Naive thymus-derived CD8-positive, alpha-beta T cell (primary cell): ENCODE results near the gene KIAA0232. TPM values are rescaled to one million over a fixed set of nuclear protein-coding genes. Genes with fewer than 3 reads are reported as not detected.
A peak's percentile ranks its signal among the peaks of the same experiment; 100 is the strongest.

Experiments
- ATAC-seq, 2 donors: fragments of 150-1000 bp; cut with Tn5 transposase in 1 of 2; sonication (Bioruptor Pico), chemical (Tn5 transposase) in 1 of 2; 1 replicate in 1 of 2; 2 replicates in 1 of 2; pipeline ENCODE4 v1.10.0; 2021; ENCODE audit warnings: mild to moderate bottlenecking in 2 of 2, moderate library complexity in 2 of 2
- POLR2A ChIA-PET: fragments of 350-600 bp; sonication (Branson Sonifier 250); formaldehyde crosslinking; loops from one replicate; lab custom pipeline; 2021; ENCODE audit warnings: antibody characterized with exemption; lab: Charles Lee
- DNase-seq, 10 donors: peaks; one replicate each; pipeline versions ENCODE4 v3.0.0 to v3.0.0-alpha.2; 2020 to 2022
- H3K27ac Mint-ChIP-seq, 10 donors: one replicate each; pipeline ENCODE4 v1.8.0; 2020 to 2022; ENCODE audit warnings: mild to moderate bottlenecking in 10 of 10, mixed read lengths in 10 of 10, moderate library complexity in 4 of 10, inconsistent platforms in 1 of 10
- H3K27me3 Mint-ChIP-seq, 5 donors: one replicate each; pipeline ENCODE4 v1.8.0; 2021 to 2022; ENCODE audit warnings: mixed read lengths in 5 of 5
- H3K36me3 Mint-ChIP-seq, 3 donors: one replicate each; pipeline ENCODE4 v1.8.0; 2020 to 2022; ENCODE audit warnings: mixed read lengths in 3 of 3, mild to moderate bottlenecking in 2 of 3, inconsistent platforms in 1 of 3
- H3K4me1 Mint-ChIP-seq, 4 donors: one replicate each; pipeline ENCODE4 v1.8.0; 2021 to 2022; ENCODE audit warnings: mixed read lengths in 4 of 4
- H3K4me3 Mint-ChIP-seq, 10 donors: one replicate each; pipeline ENCODE4 v1.8.0; 2020 to 2022; ENCODE audit warnings: mild to moderate bottlenecking in 10 of 10, mixed read lengths in 10 of 10, moderate library complexity in 6 of 10, inconsistent platforms in 1 of 10
- H3K9me3 Mint-ChIP-seq, 9 donors: one replicate each; pipeline ENCODE4 v1.8.0; 2020 to 2022; ENCODE audit warnings: mixed read lengths in 9 of 9, mild to moderate bottlenecking in 3 of 9, inconsistent platforms in 1 of 9, moderate library complexity in 1 of 9
- polyA plus RNA-seq, 3 donors: library from polyadenylated mRNA; unstranded; fragments of 300-500 nt; fragmentation: Illumina TruSeq; gene quantifications; one replicate each; pipeline ENCODE4 v1.2.3, GENCODE V29; 2021
- total RNA-seq, 8 experiments: library from RNA in 2 of 8; stranded (reverse) in 2 of 8; gene quantifications; one replicate each; pipeline ENCODE4 v1.2.3 and lab custom pipeline; 2021 to 2026

The KIAA0232 gene
- total and polyA plus RNA-seq, 5 experiments from 2014 or later = 11.9 to 31.0 (median 15.4) TPM

DNA sequence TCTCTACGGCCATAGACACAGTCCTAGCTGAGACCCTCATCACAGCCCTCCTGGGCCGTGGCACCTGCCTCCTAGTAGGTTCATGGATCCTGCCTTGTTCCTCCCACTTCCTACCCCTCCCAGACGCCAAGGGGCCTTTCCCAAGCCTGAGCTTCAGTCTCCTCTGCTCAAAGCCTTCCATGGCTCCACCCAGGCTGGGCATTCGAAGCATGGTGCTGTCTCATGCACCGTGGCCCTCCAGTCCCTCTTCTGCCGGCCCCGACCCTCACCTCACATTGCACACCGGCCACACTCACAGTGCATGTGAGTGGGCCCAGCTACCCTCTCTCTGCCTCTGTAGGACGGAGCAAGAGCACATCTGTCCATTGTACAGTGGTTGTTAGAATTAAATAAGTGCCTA is 21.7 kb upstream of the KIAA0232 start:
- Mint-ChIP-seq H3K4me1 (peaks cover 10 to 37% (median 15%) of the 10 kb centered on the region in 4 donors), H3K27ac (peak overlapping the region in 4 of 10 donors; percentile 49 to 91 (median 82)), H3K9me3 (no peaks in the 10 kb centered on the region), H3K4me3 (peak overlapping the region in 3 of 10 donors; percentile 25 to 72 (median 72)), H3K36me3 (no peaks in the 10 kb centered on the region), H3K27me3 (peaks cover 0 to 2% (median 0%) of the 10 kb centered on the region in 5 donors)
- no peak for ATAC-seq
- POLR2A ChIA-PET = interaction anchor here (1.3 to 3.4 kb wide), 2 partner anchors 17 to 21 kb away, joined by 3 to 20 read pairs; partner anchors contain the start of gene KIAA0232
- DNase-seq = no peak

GRCh38 chr4:6761649-6762615 is 20.6 kb upstream of the KIAA0232 start:
- Mint-ChIP-seq H3K36me3 (no peaks in the 10 kb centered on the region), H3K4me3 (peak overlapping the region; percentile 37 to 77 (median 71)), H3K9me3 (no peaks in the 10 kb centered on the region), H3K27me3 (peaks cover 0 to 2% (median 0%) of the 10 kb centered on the region in 5 donors), H3K4me1 (peaks cover 15 to 47% (median 22%) of the 10 kb centered on the region in 4 donors), H3K27ac (peak overlapping the region in 9 of 10 donors; percentile 35 to 91 (median 78))
- ATAC-seq (peak; percentile 44 to 92), DNase-seq (peak in 3 of 10 donors; percentile 17 to 46 (median 29))
- POLR2A ChIA-PET = interaction anchor here (1.3 to 3.4 kb wide), 3 partner anchors 15 to 20 kb away, joined by 3 to 20 read pairs (median 3); partner anchors contain the start of gene KIAA0232

GRCh38 chr4:6763330-6763851 is 19.1 kb upstream of the KIAA0232 start:
- peaks cover 15 to 59% (median 30%) of the 10 kb centered on the region in 4 donors for H3K4me1 Mint-ChIP-seq
- H3K36me3 Mint-ChIP-seq = no peaks in the 10 kb centered on the region
- H3K9me3 Mint-ChIP-seq = no peaks in the 10 kb centered on the region
- no peak overlapping the region for H3K4me3 Mint-ChIP-seq
- H3K27me3 Mint-ChIP-seq = peaks cover 0 to 2% (median 0%) of the 10 kb centered on the region in 5 donors
- POLR2A ChIA-PET = interaction anchor here (3.4 kb wide), 1 partner anchor 19 kb away, joined by 20 read pairs; the partner anchor contains the start of gene KIAA0232
- peak overlapping the region in 2 of 10 donors; percentile 26 to 42 for H3K27ac Mint-ChIP-seq
- ATAC-seq (no peak), DNase-seq (no peak)

DNA sequence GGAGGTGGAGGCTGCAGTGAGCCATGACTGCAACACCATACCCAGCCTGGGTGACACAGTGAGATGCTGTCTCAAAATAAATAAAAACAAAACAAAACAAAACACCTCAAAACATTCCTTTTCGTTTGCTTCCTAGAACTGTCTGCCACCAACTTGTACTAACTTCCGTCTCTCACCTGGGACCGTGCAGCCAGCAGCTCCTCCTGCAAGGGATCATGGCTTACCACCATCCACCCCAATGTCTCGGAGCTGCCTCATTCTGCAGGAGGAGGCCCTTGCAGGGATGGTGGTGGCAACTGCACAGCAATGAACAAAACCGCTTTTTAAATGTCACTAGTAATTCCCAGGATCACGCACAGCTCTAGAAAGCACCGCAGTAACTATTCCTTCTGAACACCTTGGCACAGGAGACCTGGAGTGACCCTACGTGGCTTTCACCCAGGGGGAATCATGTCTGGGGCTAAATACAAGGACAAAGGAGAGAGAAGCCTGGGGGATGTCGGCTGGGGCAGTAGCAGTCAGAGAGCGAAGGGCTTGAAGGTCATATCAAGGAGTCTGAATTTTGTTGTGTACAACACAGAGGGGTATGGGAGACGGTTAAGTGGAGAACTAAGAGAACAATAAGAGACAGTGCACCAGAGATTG is 17.4 kb upstream of the KIAA0232 start:
- Mint-ChIP-seq H3K36me3 (no peaks in the 10 kb centered on the region), H3K4me3 (no peak overlapping the region), H3K27ac (peak overlapping the region in 2 of 10 donors; percentile 67 to 79), H3K27me3 (peaks cover 0 to 2% (median 0%) of the 10 kb centered on the region in 5 donors), H3K4me1 (peaks cover 18 to 74% (median 47%) of the 10 kb centered on the region in 4 donors), H3K9me3 (no peaks in the 10 kb centered on the region)
- DNase-seq = no peak
- no peak for ATAC-seq
- POLR2A ChIA-PET = no interaction called here

DNA sequence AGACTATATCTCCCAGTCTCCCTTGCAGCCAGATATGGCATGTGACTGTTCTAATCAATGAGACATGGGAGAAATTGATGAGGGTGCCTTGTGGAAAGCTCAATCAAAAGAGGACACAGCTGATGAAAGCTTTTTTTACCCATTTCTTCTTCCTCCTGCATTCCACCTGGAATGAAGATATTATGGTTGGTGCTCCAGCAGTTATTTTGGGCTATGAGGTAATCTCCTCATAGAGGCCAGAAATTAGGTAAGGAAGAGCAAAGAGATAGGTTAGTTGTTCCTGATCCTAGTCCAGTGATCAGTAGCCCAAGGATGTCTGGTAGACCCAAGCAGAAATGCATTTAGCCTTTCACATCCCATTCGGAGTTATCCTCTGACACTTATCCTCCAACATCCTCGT is 16.8 kb upstream of the KIAA0232 start:
- no peaks in the 10 kb centered on the region for H3K9me3 Mint-ChIP-seq
- POLR2A ChIA-PET = interaction anchor here (5.3 kb wide), 1 partner anchor 14 kb away, joined by 82 read pairs; the partner anchor contains the start of gene KIAA0232
- H3K4me1 Mint-ChIP-seq = peaks cover 18 to 77% (median 49%) of the 10 kb centered on the region in 4 donors
- H3K27ac Mint-ChIP-seq = peak overlapping the region in 1 of 10 donors; percentile 71
- DNase-seq = no peak
- no peak overlapping the region for H3K4me3 Mint-ChIP-seq
- peaks cover 0 to 2% (median 0%) of the 10 kb centered on the region in 5 donors for H3K27me3 Mint-ChIP-seq
- ATAC-seq = no peak
- H3K36me3 Mint-ChIP-seq = no peaks in the 10 kb centered on the region

- Mint-ChIP-seq H3K4me3 (no peak overlapping the region), H3K36me3 (no peaks in the 10 kb centered on the region), H3K27me3 (no peaks in the 10 kb centered on the region), H3K27ac (peak overlapping the region in 2 of 10 donors; percentile 34 to 67), H3K9me3 (no peaks in the 10 kb centered on the region), H3K4me1 (peaks cover 15 to 65% (median 37%) of the 10 kb centered on the region in 4 donors)
- POLR2A ChIA-PET = interaction anchor here (0.6 to 5.3 kb wide), 4 partner anchors 10 to 49 kb away, joined by 3 to 82 read pairs (median 6); partner anchors contain the start of gene KIAA0232
- no peak for DNase-seq
- ATAC-seq = peak in 1 of 2 donors; percentile 29
These were observed 15.2 kb upstream of the KIAA0232 start for GRCh38 chr4:6767386-6767747.

DNA sequence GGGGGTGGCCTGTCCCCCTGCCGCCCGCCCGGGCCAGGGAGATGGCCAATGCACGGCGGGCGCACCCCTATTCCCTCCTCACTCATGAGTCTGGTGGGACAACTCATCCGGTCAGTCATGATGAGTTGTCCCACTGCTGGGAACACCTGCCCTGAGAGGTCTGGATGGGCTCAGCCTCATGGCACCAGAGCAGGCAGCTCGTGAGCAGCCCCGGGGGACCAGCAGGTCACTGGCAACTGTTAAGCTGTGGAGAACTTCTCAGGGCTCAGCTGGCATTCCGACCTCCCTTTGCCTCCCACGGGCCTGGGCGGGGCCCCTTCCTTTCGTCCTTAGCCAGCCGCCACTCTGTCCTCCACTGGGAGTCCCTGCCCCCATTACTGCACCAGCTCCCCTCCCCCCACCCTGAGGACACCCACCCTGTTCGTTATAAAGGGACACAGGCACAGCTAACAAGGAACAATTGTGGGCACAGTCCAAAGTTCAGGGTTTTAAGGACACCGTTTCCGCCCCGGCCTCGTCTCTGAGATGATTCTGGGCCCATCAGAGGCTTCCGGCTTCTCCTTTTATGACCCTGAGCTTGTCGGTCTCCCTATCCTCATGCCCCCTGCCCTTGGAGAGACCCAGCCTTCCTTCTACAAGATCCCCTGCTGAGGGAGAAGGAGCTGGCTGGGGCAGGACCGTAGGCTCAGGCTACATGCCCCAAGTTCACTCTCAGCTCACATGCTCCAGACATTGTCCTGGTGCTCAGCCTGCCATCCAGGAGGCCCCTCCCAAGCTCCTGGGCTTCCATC is 14.6 kb upstream of the KIAA0232 start:
- H3K4me1 Mint-ChIP-seq = peaks cover 15 to 65% (median 37%) of the 10 kb centered on the region in 4 donors
- POLR2A ChIA-PET = interaction anchor here (0.7 to 5.3 kb wide), 6 partner anchors 9 to 80 kb away, joined by 3 to 82 read pairs (median 4); partner anchors contain the start of genes BLOC1S4 and KIAA0232
- H3K4me3 Mint-ChIP-seq = peak overlapping the region in 4 of 10 donors; percentile 22 to 62 (median 45)
- DNase-seq = no peak
- no peaks in the 10 kb centered on the region for H3K36me3 Mint-ChIP-seq
- H3K9me3 Mint-ChIP-seq = no peaks in the 10 kb centered on the region
- H3K27ac Mint-ChIP-seq = peak overlapping the region in 4 of 10 donors; percentile 48 to 90 (median 56)
- no peak for ATAC-seq
- no peaks in the 10 kb centered on the region for H3K27me3 Mint-ChIP-seq

DNA sequence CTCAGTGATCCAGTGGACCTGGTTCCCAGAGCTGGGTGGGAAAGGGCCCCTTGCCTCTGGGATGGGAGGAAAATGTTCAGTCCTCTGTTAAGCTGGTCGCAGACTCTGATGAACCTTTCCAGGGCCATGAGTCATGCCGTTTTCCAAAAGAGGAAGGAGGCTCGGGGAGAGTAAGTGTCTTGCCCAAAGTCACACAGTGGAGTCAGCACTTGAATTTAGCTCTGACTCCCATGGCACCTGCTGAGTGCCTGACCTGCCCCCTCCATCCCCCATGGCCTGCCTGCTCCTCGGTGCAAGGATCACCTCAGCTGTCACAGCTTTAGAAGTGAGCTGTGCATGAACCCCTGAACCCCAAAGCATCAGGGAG is 14.0 kb upstream of the KIAA0232 start:
- Mint-ChIP-seq H3K9me3 (no peaks in the 10 kb centered on the region), H3K36me3 (no peaks in the 10 kb centered on the region), H3K4me3 (peak overlapping the region in 5 of 10 donors; percentile 45 to 62 (median 47)), H3K4me1 (peaks cover 12 to 62% (median 36%) of the 10 kb centered on the region in 4 donors), H3K27me3 (no peaks in the 10 kb centered on the region), H3K27ac (peak overlapping the region in 7 of 10 donors; percentile 39 to 90 (median 60))
- POLR2A ChIA-PET = interaction anchor here (0.7 to 5.3 kb wide), 7 partner anchors 9 to 299 kb away, joined by 3 to 82 read pairs (median 4); partner anchors contain the start of genes BLOC1S4, GRPEL1 and KIAA0232
- ATAC-seq (no peak), DNase-seq (no peak)

DNA sequence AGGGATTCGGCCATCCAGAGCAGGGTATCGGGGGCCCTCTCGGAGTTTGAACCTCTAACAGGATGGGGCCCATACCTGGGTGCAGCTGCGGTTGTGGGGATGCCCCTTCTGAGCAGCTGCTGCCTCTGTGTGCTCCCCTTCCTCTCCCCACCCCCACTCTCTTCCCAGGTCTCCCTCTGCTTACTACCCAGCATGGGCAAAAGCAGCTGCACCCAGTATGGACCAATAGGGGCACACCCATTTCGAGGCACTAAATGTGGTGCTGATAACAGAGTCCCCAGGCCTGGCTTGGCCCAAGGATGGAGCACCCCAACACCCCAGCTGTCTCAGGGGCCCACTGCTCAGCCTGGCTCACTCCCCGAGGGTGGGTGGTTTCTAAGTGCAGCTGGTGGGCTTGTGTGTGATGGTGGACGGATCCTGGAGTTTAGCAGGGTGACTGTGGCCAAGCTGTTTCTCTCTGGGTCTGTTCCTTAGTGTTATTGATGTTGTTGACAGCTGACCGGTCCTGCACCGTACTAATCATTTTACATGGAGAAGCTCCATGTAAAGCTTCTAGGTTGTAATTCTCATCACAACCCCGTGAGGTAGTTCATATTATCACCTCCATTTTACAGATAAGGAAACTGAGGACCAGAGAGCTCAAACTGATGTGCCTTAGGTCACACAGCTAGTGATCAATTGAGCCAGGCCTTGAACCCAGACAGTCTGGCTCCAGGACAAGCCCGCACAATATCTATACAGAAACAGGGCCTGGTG is 13.1 kb upstream of the KIAA0232 start:
- no peaks in the 10 kb centered on the region for H3K27me3 Mint-ChIP-seq
- H3K4me1 Mint-ChIP-seq = peaks cover 10 to 60% (median 37%) of the 10 kb centered on the region in 4 donors
- peak overlapping the region in 9 of 10 donors; percentile 18 to 67 (median 45) for H3K4me3 Mint-ChIP-seq
- peak in 3 of 10 donors; percentile 18 to 21 (median 20) for DNase-seq
- ATAC-seq = peak; percentile 82 to 83
- no peaks in the 10 kb centered on the region for H3K36me3 Mint-ChIP-seq
- H3K9me3 Mint-ChIP-seq = no peaks in the 10 kb centered on the region
- H3K27ac Mint-ChIP-seq = peak overlapping the region in 7 of 10 donors; percentile 34 to 80 (median 67)
- POLR2A ChIA-PET = interaction anchor here (0.8 to 5.3 kb wide), 6 partner anchors 10 to 298 kb away, joined by 3 to 82 read pairs (median 5); partner anchors contain the start of genes BLOC1S4, GRPEL1, KIAA0232 and MRFAP1

DNA sequence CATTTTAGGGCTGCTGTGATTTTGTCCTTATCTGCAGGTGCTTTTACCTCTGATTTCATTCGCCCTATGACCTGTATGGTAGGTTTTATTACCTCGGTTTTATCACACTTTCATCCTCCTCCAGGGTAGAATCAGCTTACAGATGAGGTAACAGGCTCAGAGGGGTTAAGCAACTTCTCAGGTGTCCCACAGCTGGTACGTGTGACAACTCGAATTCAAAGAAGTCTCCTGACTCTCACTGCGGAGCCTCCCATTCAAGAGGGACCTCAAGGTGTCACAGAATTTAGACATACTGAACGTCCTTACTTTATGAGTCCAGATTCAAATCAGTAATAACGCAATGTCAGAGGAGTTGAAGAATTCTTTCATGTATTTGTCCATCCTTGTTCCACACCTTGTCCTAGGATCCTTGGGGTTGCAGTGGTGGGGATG is 12.5 kb upstream of the KIAA0232 start:
- Mint-ChIP-seq H3K27me3 (no peaks in the 10 kb centered on the region), H3K27ac (peak overlapping the region in 6 of 10 donors; percentile 34 to 74 (median 56)), H3K9me3 (no peaks in the 10 kb centered on the region), H3K4me1 (peaks cover 9 to 63% (median 40%) of the 10 kb centered on the region in 4 donors), H3K4me3 (peak overlapping the region in 3 of 10 donors; percentile 14 to 67 (median 45)), H3K36me3 (no peaks in the 10 kb centered on the region)
- ATAC-seq = no peak
- POLR2A ChIA-PET = interaction anchor here (1.1 to 5.3 kb wide), 2 partner anchors 10 to 129 kb away, joined by 3 to 82 read pairs; partner anchors contain the start of genes KIAA0232 and MRFAP1
- no peak for DNase-seq
